BLaER1 treated with 17β-estradiol and CSF1 and Interleukin-3, amounts not matched to agents 10 nM and 100 nM (cell line): ENCODE measurements around the gene AKR7A2.
"Not testable (repeated sequence)": the region's sequence is repeated elsewhere in the genome, so short reads cannot be mapped to it uniquely, and the experiment has no call there.

Experiments used
- H3K27ac ChIP-seq, 11 experiments: shearing (Covaris generic); formaldehyde crosslinking; 2 replicates each; pipeline ENCODE4 v1.8.1; 2022
- H3K27me3 ChIP-seq, 11 experiments: shearing (Covaris generic); formaldehyde crosslinking; 2 replicates each; pipeline ENCODE4 v1.8.1; 2022
- H3K36me3 ChIP-seq, 11 experiments: shearing (Covaris generic); formaldehyde crosslinking; 2 replicates each; pipeline ENCODE4 v1.8.1; 2022
- H3K4me1 ChIP-seq, 10 experiments: shearing (Covaris generic); formaldehyde crosslinking; 2 replicates each; pipeline ENCODE4 v1.8.1; 2022
- H3K4me2 ChIP-seq, 11 experiments: shearing (Covaris generic); formaldehyde crosslinking; 2 replicates each; pipeline ENCODE4 v1.8.1; 2022
- H3K4me3 ChIP-seq, 10 experiments: shearing (Covaris generic); formaldehyde crosslinking; 2 replicates each; pipeline ENCODE4 v1.8.1; 2022
- H3K9ac ChIP-seq, 11 experiments: shearing (Covaris generic); formaldehyde crosslinking; 2 replicates each; pipeline ENCODE4 v1.8.1; 2022
- H3K9me3 ChIP-seq, 11 experiments: shearing (Covaris generic); formaldehyde crosslinking; replicated peaks in 1 of 11; 2 replicates each; pipeline ENCODE4 v1.8.1; 2022
- H4K20me1 ChIP-seq, 11 experiments: shearing (Covaris generic); formaldehyde crosslinking; 2 replicates each; pipeline ENCODE4 v1.8.1; 2022
- Cebpa-rat ChIP-seq, 11 experiments: shearing (Covaris generic); IDR thresholded peaks; 2 replicates each; pipeline ENCODE4 v1.8.1; 2022

The AKR7A2 gene

GRCh38 chr1:19268445-19268844 lies 43.5 kb downstream of the AKR7A2 start:
- no peak overlapping the region for H3K27ac ChIP-seq
- no peak overlapping the region for H3K4me3 ChIP-seq
- H4K20me1 ChIP-seq = peaks cover 0 to 6% (median 0%) of the 10 kb centered on the region in 11 experiments; a peak in 1 of 22 replicates
- no peak overlapping the region for H3K9ac ChIP-seq
- no peak for TF ChIP-seq Cebpa-rat (IDR thresholded peaks at IDR 0.05)
- H3K9me3 ChIP-seq = peaks cover 0 to under 1% (median 0%) of the 10 kb centered on the region in 11 experiments; a peak in 1 of 22 replicates
- H3K27me3 ChIP-seq = no peaks in the 10 kb centered on the region
- H3K36me3 ChIP-seq = no peaks in the 10 kb centered on the region
- no peaks in the 10 kb centered on the region for H3K4me1 ChIP-seq
- no peak overlapping the region for H3K4me2 ChIP-seq

DNA sequence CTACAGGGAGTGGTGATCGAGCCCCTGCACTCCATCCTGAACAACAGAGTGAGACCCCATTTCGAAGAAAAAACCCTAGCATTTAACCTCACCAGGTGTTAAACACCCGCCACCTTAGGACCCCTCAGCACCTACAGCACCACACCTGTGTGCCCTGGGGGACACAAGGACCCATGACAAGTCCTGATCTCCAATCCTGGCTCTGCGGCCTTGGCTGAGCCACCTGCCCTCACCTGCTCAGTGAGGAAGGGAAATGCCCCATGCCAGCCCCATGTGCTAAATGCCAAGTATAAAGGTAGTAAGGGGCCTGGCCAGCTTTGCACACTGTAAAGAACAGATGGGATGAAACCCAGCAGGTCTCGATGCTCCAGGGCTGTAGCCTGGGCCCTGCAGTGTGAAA lies 49.2 kb downstream of the AKR7A2 start:
- Histone ChIP-seq H4K20me1 (peaks cover 0 to 55% (median 36%) of the 10 kb centered on the region in 11 experiments; a peak in 18 of 22 replicates), H3K4me1 (peaks cover 0 to 32% (median 0%) of the 10 kb centered on the region in 10 experiments; a peak in 7 of 20 replicates), H3K27me3 (no peaks in the 10 kb centered on the region), H3K36me3 (peaks cover 25 to 37% (median 34%) of the 10 kb centered on the region in 11 experiments), H3K4me3 (no peak overlapping the region), H3K9me3 (no peaks in the 10 kb centered on the region), H3K27ac (no peak overlapping the region), H3K4me2 (no peak overlapping the region), H3K9ac (no peak overlapping the region)
- TF ChIP-seq Cebpa-rat (IDR thresholded peaks at IDR 0.05) = no peak

DNA sequence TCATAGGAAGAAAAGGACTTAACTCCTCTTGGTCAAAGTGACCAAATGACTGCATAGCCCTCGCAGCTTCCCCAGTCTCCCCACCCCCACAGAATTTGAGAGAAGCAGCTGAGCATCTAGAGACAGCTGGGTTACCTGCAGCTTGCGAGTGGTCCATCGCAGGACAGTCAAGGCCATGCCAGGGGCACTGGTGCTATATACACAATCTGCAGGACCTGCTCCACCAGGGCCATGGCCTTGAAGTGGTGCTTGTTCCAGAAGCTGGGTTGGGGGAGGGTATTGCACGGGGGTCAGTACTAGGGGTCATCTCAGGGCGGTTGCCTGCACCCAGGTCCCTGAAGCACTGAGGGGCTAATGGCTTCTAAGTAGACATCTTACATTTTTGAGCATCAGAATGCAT lies 49.9 kb downstream of the AKR7A2 start:
- no peak for TF ChIP-seq Cebpa-rat (IDR thresholded peaks at IDR 0.05)
- Histone ChIP-seq H3K4me1 (peaks cover 0 to 39% (median under 1%) of the 10 kb centered on the region in 10 experiments; a peak in 8 of 20 replicates), H3K36me3 (peaks cover 32 to 44% (median 41%) of the 10 kb centered on the region in 11 experiments), H3K9ac (no peak overlapping the region), H3K27ac (no peak overlapping the region), H3K27me3 (no peaks in the 10 kb centered on the region), H3K4me2 (no peak overlapping the region), H3K9me3 (no peaks in the 10 kb centered on the region), H4K20me1 (peaks cover 0 to 62% (median 43%) of the 10 kb centered on the region in 11 experiments; a peak in 18 of 22 replicates), H3K4me3 (no peak overlapping the region)

- peaks cover 0 to 78% (median 59%) of the 10 kb centered on the region in 11 experiments; a peak in 18 of 22 replicates for H4K20me1 ChIP-seq
- H3K9me3 ChIP-seq = no peaks in the 10 kb centered on the region
- H3K36me3 ChIP-seq = peaks cover 47 to 60% (median 57%) of the 10 kb centered on the region in 11 experiments
- peak overlapping the region in 3 of 11 experiments; percentile 15 to 71 (median 49); a peak in 4 of 22 replicates for H3K4me2 ChIP-seq
- no peak overlapping the region for H3K9ac ChIP-seq
- peaks cover 0 to 55% (median 3%) of the 10 kb centered on the region in 10 experiments; a peak in 8 of 20 replicates for H3K4me1 ChIP-seq
- no peaks in the 10 kb centered on the region for H3K27me3 ChIP-seq
- no peak overlapping the region for H3K4me3 ChIP-seq
- TF ChIP-seq Cebpa-rat (IDR thresholded peaks at IDR 0.05) = no peak
- peak overlapping the region in 3 of 11 experiments; percentile 4 to 39 (median 20); a peak in 3 of 22 replicates for H3K27ac ChIP-seq
These were observed 51.5 kb downstream of the AKR7A2 start for GRCh38 chr1:19260211-19261138.

DNA sequence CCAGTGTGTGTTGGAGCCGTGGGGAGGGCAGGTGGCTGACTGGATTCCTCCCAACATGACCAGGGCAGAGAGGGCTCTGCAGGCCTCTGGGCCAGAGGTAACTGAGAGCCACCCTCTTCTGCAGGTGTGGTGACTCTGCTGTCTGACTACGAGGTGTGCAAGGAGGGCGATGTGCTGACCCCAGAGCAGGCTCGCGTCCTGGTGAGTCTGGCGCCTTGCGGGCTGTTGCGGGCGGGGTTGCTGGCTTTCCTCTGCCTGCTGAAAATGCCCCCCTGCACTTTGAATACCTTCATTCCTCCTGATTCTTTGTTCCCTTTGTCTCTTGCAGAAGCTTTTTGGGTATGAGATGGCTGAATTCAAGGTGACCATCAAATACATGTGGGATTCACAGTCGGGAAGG lies 53.6 kb downstream of the AKR7A2 start:
- no peaks in the 10 kb centered on the region for H3K9me3 ChIP-seq
- peak overlapping the region in 2 of 11 experiments; percentile 51 to 59; a peak in 2 of 22 replicates for H3K9ac ChIP-seq
- H4K20me1 ChIP-seq = peaks cover 0 to 99% (median 80%) of the 10 kb centered on the region in 11 experiments; a peak in 18 of 22 replicates
- H3K4me1 ChIP-seq = peaks cover 7 to 75% (median 14%) of the 10 kb centered on the region in 10 experiments
- no peak for TF ChIP-seq Cebpa-rat (IDR thresholded peaks at IDR 0.05)
- H3K36me3 ChIP-seq = peaks cover 55 to 81% (median 78%) of the 10 kb centered on the region in 11 experiments
- no peak overlapping the region for H3K4me3 ChIP-seq
- peak overlapping the region in 4 of 11 experiments; percentile 19 to 73 (median 52); a peak in 5 of 22 replicates for H3K27ac ChIP-seq
- H3K27me3 ChIP-seq = no peaks in the 10 kb centered on the region
- H3K4me2 ChIP-seq = peak overlapping the region in 3 of 11 experiments; percentile 60 to 66 (median 64); a peak in 4 of 22 replicates

DNA sequence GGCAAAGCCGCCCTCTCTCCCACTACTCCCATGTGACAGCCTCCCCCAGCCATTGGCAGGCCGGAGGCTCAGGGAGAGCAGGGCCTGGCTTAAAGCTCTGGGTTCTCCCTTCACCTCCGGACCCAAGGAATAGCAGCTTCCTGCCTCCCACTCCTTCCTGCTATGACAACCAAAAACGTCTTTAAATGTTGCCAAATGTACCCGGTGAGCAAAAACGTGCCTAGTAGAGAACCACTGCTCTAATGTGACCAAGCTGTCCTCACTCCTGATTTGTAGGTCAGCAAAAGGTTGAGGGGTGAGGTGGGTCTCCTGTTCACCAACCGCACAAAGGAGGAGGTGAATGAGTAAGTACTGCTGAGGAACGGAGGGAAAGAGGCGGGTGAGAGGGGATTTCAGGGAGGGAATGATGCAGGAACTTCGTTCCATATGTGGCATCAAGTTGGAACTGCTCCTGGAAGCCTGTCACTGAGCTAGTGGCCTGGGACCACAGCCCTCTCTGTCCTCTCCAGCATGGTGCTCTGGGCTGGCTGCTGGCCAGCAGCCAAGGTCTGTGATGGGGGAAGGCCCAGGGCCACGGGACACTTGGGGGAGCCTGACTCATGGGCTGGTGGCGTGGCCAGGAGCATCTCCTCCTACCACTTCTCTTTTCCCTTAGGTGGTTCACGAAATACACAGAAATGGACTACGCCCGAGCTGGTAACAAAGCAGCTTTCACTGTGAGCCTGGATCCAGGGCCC lies 54.6 kb downstream of the AKR7A2 start:
- no peaks in the 10 kb centered on the region for H3K9me3 ChIP-seq
- no peak overlapping the region; a peak in 1 of 20 replicates for H3K4me3 ChIP-seq
- TF ChIP-seq Cebpa-rat (IDR thresholded peaks at IDR 0.05) = no peak
- peaks cover 17 to 85% (median 23%) of the 10 kb centered on the region in 10 experiments for H3K4me1 ChIP-seq
- no peaks in the 10 kb centered on the region for H3K27me3 ChIP-seq
- peak overlapping the region in 4 of 11 experiments; percentile 26 to 66 (median 62); a peak in 7 of 22 replicates for H3K4me2 ChIP-seq
- peaks cover 0 to 100% (median 88%) of the 10 kb centered on the region in 11 experiments; a peak in 18 of 22 replicates for H4K20me1 ChIP-seq
- peak overlapping the region in 5 of 11 experiments; percentile 3 to 63 (median 51); a peak in 6 of 22 replicates for H3K9ac ChIP-seq
- peaks cover 55 to 88% (median 81%) of the 10 kb centered on the region in 11 experiments for H3K36me3 ChIP-seq
- peak overlapping the region in 4 of 11 experiments; percentile 19 to 73 (median 52); a peak in 8 of 22 replicates for H3K27ac ChIP-seq

DNA sequence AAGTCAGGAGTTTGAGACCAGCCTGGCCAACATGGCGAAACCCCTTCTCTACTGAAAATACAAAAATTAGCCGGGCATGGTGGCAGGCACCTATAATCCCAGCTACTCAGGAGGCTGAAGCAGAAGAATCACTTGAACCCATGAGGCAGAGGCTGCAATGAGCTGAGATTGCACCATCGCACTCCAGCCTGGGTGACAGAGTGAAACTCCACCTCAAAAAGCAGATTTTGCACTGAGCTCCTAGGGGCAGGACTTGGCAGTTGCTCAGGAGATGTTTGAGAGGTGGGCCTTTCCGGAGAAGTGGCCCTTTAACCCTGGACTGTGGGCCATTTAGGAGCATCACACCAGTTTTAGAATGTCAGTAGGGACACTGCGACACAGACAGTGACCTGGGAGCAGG lies 55.6 kb downstream of the AKR7A2 start:
- Histone ChIP-seq H3K9ac (peak overlapping the region in 4 of 11 experiments; percentile 3 to 63 (median 55); a peak in 4 of 22 replicates), H3K4me1 (peaks cover 17 to 87% (median 24%) of the 10 kb centered on the region in 10 experiments), H3K36me3 (peaks cover 55 to 87% (median 81%) of the 10 kb centered on the region in 11 experiments), H3K4me2 (peak overlapping the region in 3 of 11 experiments; percentile 60 to 66 (median 64); a peak in 6 of 22 replicates), H3K27ac (peak overlapping the region in 2 of 11 experiments; percentile 71 to 73; a peak in 4 of 22 replicates), H4K20me1 (peaks cover 0 to 96% (median 83%) of the 10 kb centered on the region in 11 experiments; a peak in 18 of 22 replicates)
- not testable (repeated sequence) for H3K9me3 ChIP-seq, H3K4me3 ChIP-seq, H3K27me3 ChIP-seq

DNA sequence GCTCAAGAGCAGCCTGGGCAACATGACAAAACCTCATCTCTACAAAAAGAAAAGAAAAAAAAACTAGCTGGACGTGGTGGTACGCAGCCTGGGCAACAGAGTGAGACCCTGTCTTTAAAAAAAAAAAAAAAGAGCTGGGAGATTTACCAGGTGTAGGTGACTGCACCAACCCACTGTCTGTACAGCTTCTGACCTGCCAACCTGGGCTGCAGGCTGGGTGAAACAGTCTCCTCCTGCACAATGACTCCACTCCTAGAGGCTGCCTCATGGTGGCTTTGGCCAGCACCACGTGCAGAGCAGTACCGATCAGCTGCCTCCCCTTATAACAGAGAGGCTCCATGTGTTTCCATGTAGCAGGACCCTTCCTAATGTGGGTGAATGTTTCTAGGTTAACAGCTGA lies 56.7 kb downstream of the AKR7A2 start:
- no peaks in the 10 kb centered on the region for H3K9me3 ChIP-seq

More for the DNA sequence above, 56.7 kb downstream of the AKR7A2 start:
- no peak overlapping the region; a peak in 1 of 22 replicates for H3K27ac ChIP-seq
- H3K4me1 ChIP-seq = peaks cover 22 to 82% (median 28%) of the 10 kb centered on the region in 10 experiments
- H3K27me3 ChIP-seq = no peaks in the 10 kb centered on the region
- no peak for TF ChIP-seq Cebpa-rat (IDR thresholded peaks at IDR 0.05)
- H4K20me1 ChIP-seq = peaks cover 0 to 86% (median 74%) of the 10 kb centered on the region in 11 experiments; a peak in 18 of 22 replicates
- no peak overlapping the region for H3K4me3 ChIP-seq
- peaks cover 53 to 78% (median 72%) of the 10 kb centered on the region in 11 experiments for H3K36me3 ChIP-seq
- peak overlapping the region in 1 of 11 experiments; percentile 5; a peak in 1 of 22 replicates for H3K9ac ChIP-seq
- no peak overlapping the region for H3K4me2 ChIP-seq
